ENCODE measurements around the gene CMC4.

DNA sequence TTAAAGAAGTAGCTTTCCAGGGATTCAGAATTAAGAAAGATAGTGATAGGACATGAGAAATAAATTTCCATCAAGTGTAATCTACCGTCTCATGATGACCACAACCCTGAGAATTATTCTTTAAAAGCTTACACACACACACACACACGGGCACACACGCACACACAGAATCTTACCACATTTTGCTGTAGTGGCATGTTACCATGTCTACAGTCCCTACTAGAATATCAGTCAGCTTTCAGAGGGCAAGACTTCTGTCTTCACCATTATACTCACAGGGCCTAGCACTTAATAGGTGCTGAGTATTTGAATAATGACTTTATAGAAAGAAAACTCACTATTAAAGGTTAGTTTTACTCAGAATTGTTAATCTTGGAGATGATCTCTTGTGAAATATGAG is 15.4 kb downstream of the CMC4 start:
- TF ChIP-seq, protein P1, sequence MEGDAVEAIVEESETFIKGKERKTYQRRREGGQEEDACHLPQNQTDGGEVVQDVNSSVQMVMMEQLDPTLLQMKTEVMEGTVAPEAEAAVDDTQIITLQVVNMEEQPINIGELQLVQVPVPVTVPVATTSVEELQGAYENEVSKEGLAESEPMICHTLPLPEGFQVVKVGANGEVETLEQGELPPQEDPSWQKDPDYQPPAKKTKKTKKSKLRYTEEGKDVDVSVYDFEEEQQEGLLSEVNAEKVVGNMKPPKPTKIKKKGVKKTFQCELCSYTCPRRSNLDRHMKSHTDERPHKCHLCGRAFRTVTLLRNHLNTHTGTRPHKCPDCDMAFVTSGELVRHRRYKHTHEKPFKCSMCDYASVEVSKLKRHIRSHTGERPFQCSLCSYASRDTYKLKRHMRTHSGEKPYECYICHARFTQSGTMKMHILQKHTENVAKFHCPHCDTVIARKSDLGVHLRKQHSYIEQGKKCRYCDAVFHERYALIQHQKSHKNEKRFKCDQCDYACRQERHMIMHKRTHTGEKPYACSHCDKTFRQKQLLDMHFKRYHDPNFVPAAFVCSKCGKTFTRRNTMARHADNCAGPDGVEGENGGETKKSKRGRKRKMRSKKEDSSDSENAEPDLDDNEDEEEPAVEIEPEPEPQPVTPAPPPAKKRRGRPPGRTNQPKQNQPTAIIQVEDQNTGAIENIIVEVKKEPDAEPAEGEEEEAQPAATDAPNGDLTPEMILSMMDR (conservative IDR thresholded peaks at IDR 0.05): no peak
- no peak for TF ChIP-seq ZFX (IDR thresholded peaks at IDR 0.05)
